HG02642 (cell line): ENCODE measurements around the gene HDLBP.
"Not testable (repeated sequence)": the region's sequence is repeated elsewhere in the genome, so short reads cannot be mapped to it uniquely, and the experiment has no call there.

Source experiments
- ATAC-seq: cut with Tn5 transposase; IDR thresholded peaks from one replicate; pipeline ENCODE4 v1.9.1; 2021; ENCODE audit warnings: mild to moderate bottlenecking; ENCODE audit not compliant: unreplicated experiment, poor library complexity

HDLBP gene

GRCh38 chr2:241199897-241200821, 115.3 kb downstream of the HDLBP start:
- ATAC-seq, result no peak

- no peak for ATAC-seq
Observed at GRCh38 chr2:241199286-241199685, 116.2 kb downstream of the HDLBP start.

- ATAC-seq, result no peak
Observed at GRCh38 chr2:241198381-241199279, 116.8 kb downstream of the HDLBP start.

GRCh38 chr2:241197947-241198346, 117.5 kb downstream of the HDLBP start:
- ATAC-seq, result no peak

- ATAC-seq, result not testable (repeated sequence)
Observed at GRCh38 chr2:241197246-241197645, 118.2 kb downstream of the HDLBP start.

- ATAC-seq, result no peak
Observed at GRCh38 chr2:241195506-241196130, 119.9 kb downstream of the HDLBP start.

- no peak for ATAC-seq
Observed at GRCh38 chr2:241194811-241195210, 120.7 kb downstream of the HDLBP start.

- ATAC-seq, result no peak
Observed at GRCh38 chr2:241193271-241193670, 122.2 kb downstream of the HDLBP start.

GRCh38 chr2:241191081-241191480, 124.4 kb downstream of the HDLBP start:
- ATAC-seq, result no peak

GRCh38 chr2:241190291-241190981, 125.0 kb downstream of the HDLBP start:
- ATAC-seq, result no peak

- ATAC-seq, result no peak
Observed at GRCh38 chr2:241189856-241190201, 125.6 kb downstream of the HDLBP start.

- ATAC-seq, result no peak
Observed at GRCh38 chr2:241189093-241189855, 126.2 kb downstream of the HDLBP start.

GRCh38 chr2:241188361-241189092, 126.9 kb downstream of the HDLBP start, which contains the start of gene ANO7:
Gene ANO7 (plus strand): TSS chr2:241188677. CDS start chr2:241190064, 1,387 bp downstream.
- ATAC-seq, result no peak

- no peak for ATAC-seq
Observed at GRCh38 chr2:241187918-241188234, 127.6 kb downstream of the HDLBP start.

GRCh38 chr2:241187101-241187917, 128.2 kb downstream of the HDLBP start:
- no peak for ATAC-seq

- ATAC-seq, result no peak
Observed at GRCh38 chr2:241185961-241186360, 129.5 kb downstream of the HDLBP start.

- ATAC-seq, result no peak
Observed at GRCh38 chr2:241184901-241185300, 130.6 kb downstream of the HDLBP start.

- ATAC-seq, result no peak
Observed at GRCh38 chr2:241183221-241183620, 132.3 kb downstream of the HDLBP start.
